Upper lobe of left lung (tissue), 4 donors: ENCODE data around the gene KCNK3.

Source experiments
- CTCF ChIP-seq, 6 experiments: fragments of 450-650 bp in 4 of 6; fragments of 200-600 bp in 2 of 6; sonication (generic) in 2 of 6; IDR thresholded peaks; one replicate each; pipeline ENCODE4 v1.5.1; 2016 to 2019; ENCODE audit warnings: antibody characterized with exemption in 6 of 6
- EP300 ChIP-seq, 4 donors: sonication (generic); formaldehyde crosslinking; IDR thresholded peaks; one replicate each; pipeline ENCODE4 v1.5.1; 2017; ENCODE audit warnings: antibody characterized with exemption in 4 of 4, control low read depth in 2 of 4
- POLR2A ChIP-seq, 4 donors: fragments of 450-650 bp; IDR thresholded peaks; one replicate each; pipeline ENCODE4 v1.5.1; 2016 to 2017; ENCODE audit warnings: antibody characterized with exemption in 4 of 4, mild to moderate bottlenecking in 2 of 4
- POLR2AphosphoS5 ChIP-seq, 2 donors: sonication (generic); formaldehyde crosslinking; IDR thresholded peaks; one replicate each; pipeline ENCODE4 v1.5.1; 2017; ENCODE audit warnings: antibody characterized with exemption in 2 of 2

GRCh38 chr2:26704441-26704977 is 12.0 kb downstream of the KCNK3 start:
- TF ChIP-seq CTCF (IDR thresholded peaks at IDR 0.05) (no peak), POLR2A (IDR thresholded peaks at IDR 0.05) (no peak), EP300 (IDR thresholded peaks at IDR 0.05) (peak in 1 of 4 donors; percentile 64), POLR2AphosphoS5 (IDR thresholded peaks at IDR 0.05) (peak in 1 of 2 donors; percentile 30)
